PC-9 (cell line): ENCODE data around the gene CDKN1C. TPM values are rescaled to one million over a fixed set of nuclear protein-coding genes. Genes with fewer than 3 reads are reported as not detected.

Experiments
- BruUV-seq: library from RNA; stranded (reverse); fragments of 400-500 nt; replicated peaks from 2 replicates; lab custom pipeline; 2021; lab: Mats Ljungman, UMichigan
- CTCF ChIA-PET: fragments of 300-600 bp; sonication (Branson Sonifier 250); formaldehyde crosslinking; loops from one replicate; lab custom pipeline; 2022; ENCODE audit warnings: antibody characterized with exemption; lab: Charles Lee
- POLR2A ChIA-PET: fragments of 300-600 bp; sonication (Branson Sonifier 250); formaldehyde crosslinking; loops from one replicate; lab custom pipeline; 2022; ENCODE audit warnings: antibody characterized with exemption; ENCODE audit not compliant: unreplicated experiment; lab: Charles Lee
- DNase-seq, 2 experiments: peaks; one replicate each; pipeline versions ENCODE4 v3.0.0 to v3.0.0-alpha.2; 2015 to 2022; ENCODE audit warnings: mixed read lengths in 1 of 2
- H2AFZ ChIP-seq: fragments of 200-600 bp; sonication (generic); 2 replicates; pipeline ENCODE4 v1.8.1; 2017; ENCODE audit warnings: antibody characterized with exemption
- H3F3A ChIP-seq: fragments of 200-600 bp; sonication (generic); 2 replicates; pipeline ENCODE4 v1.8.1; 2017; ENCODE audit warnings: antibody characterized with exemption, mild to moderate bottlenecking, low read depth; ENCODE audit not compliant: insufficient read depth
- H3K27ac ChIP-seq: fragments of 200-600 bp; sonication (generic); 2 replicates; pipeline ENCODE4 v1.6.1; 2016; ENCODE audit warnings: mixed run types
- H3K27me3 ChIP-seq: fragments of 200-600 bp; sonication (generic); 2 replicates; pipeline ENCODE4 v1.6.1; 2016; ENCODE audit warnings: low read depth, mixed run types; ENCODE audit not compliant: insufficient read depth
- H3K36me3 ChIP-seq: fragments of 200-600 bp; sonication (generic); 2 replicates; pipeline ENCODE4 v1.6.1; 2016; ENCODE audit warnings: low read depth, mixed run types
- H3K4me1 ChIP-seq: fragments of 200-600 bp; sonication (generic); replicated peaks from 2 replicates; pipeline ENCODE4 v1.6.1; 2016; ENCODE audit warnings: mixed run types; ENCODE audit not compliant: insufficient read depth
- H3K4me2 ChIP-seq: fragments of 200-600 bp; sonication (generic); 2 replicates; pipeline ENCODE4 v1.6.1; 2017; ENCODE audit warnings: mixed run types
- H3K4me3 ChIP-seq: fragments of 200-600 bp; sonication (generic); 2 replicates; pipeline ENCODE4 v1.6.1; 2016; ENCODE audit warnings: mixed run types
- H3K79me2 ChIP-seq: fragments of 200-600 bp; sonication (generic); 2 replicates; pipeline ENCODE4 v1.6.1; 2017; ENCODE audit warnings: low read depth, mixed run types
- H3K9me2 ChIP-seq: fragments of 200-600 bp; sonication (generic); 2 replicates; pipeline ENCODE4 v1.8.1; 2017; ENCODE audit warnings: mild to moderate bottlenecking; ENCODE audit not compliant: insufficient read depth
- H3K9me3 ChIP-seq: fragments of 200-600 bp; sonication (generic); 2 replicates; pipeline ENCODE4 v1.8.1; 2016; ENCODE audit warnings: low read depth; ENCODE audit not compliant: insufficient read depth
- H4K20me1 ChIP-seq: fragments of 200-600 bp; sonication (generic); 2 replicates; pipeline ENCODE4 v1.8.1; 2017; ENCODE audit not compliant: insufficient read depth
- EZH2 ChIP-seq: fragments of 200-600 bp; sonication (generic); IDR thresholded peaks from 2 replicates; pipeline ENCODE4 v1.8.0; 2017; ENCODE audit warnings: antibody characterized with exemption, low read depth
- intact Hi-C: fragments of 100-400 bp; cut with micrococcal nuclease; formaldehyde crosslinking; loops from one replicate; pipeline ENCODE4 v1.10.0; 2022; ENCODE audit not compliant: unreplicated experiment
- total RNA-seq: library from RNA; stranded (reverse); gene quantifications from 2 replicates; pipeline ENCODE4 v1.2.3, GENCODE V29; 2021
- TF ChIP-seq, protein P1 (sequence below): fragments of 200-600 bp; sonication (generic); conservative IDR thresholded peaks from 2 replicates; pipeline ENCODE4 v1.6.1; 2017; ENCODE audit warnings: mixed run types, antibody characterized with exemption, mild to moderate bottlenecking, moderate library complexity

Gene CDKN1C
- total RNA-seq, 1 experiment from 2014 or later: 5.1 TPM

DNA sequence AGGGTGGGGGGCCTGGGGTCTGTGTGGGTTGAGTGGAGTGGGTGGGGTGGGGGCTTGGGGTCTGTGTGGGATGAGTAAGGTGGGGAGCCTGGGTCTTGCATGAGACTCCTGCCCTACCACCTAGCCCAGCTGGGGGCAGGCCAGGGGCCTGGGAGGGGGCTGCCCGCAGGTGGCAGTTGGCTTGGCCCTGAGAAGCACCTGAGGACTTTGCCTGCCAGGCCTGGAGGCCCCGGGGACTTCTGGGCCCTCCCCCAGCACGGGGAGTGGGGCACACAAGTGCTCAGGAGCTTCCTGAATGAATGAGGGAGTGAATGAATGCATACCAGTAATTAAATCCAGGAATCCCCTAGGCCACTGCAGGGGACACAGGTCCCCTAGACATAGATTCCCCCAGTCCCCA, 37.1 kb upstream of the CDKN1C start:
- peaks cover 2% of the 10 kb centered on the region; the same call in 1 of the 2 replicates for H4K20me1 ChIP-seq
- H3K4me3 ChIP-seq: no peak overlapping the region
- CTCF ChIA-PET: no interaction called here
- no TSS peak for BruUV-seq
- H3K79me2 ChIP-seq: peaks cover 15% of the 10 kb centered on the region
- no peak overlapping the region for H3K27ac ChIP-seq
- H3K4me1 ChIP-seq: peaks cover 23% of the 10 kb centered on the region
- no peak overlapping the region for H3K4me2 ChIP-seq
- TF ChIP-seq EZH2: no peak
- TF ChIP-seq, protein P1, sequence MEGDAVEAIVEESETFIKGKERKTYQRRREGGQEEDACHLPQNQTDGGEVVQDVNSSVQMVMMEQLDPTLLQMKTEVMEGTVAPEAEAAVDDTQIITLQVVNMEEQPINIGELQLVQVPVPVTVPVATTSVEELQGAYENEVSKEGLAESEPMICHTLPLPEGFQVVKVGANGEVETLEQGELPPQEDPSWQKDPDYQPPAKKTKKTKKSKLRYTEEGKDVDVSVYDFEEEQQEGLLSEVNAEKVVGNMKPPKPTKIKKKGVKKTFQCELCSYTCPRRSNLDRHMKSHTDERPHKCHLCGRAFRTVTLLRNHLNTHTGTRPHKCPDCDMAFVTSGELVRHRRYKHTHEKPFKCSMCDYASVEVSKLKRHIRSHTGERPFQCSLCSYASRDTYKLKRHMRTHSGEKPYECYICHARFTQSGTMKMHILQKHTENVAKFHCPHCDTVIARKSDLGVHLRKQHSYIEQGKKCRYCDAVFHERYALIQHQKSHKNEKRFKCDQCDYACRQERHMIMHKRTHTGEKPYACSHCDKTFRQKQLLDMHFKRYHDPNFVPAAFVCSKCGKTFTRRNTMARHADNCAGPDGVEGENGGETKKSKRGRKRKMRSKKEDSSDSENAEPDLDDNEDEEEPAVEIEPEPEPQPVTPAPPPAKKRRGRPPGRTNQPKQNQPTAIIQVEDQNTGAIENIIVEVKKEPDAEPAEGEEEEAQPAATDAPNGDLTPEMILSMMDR: no peak
- intact Hi-C loops: no loop called here
- H3K9me2 ChIP-seq: no peaks in the 10 kb centered on the region
- no peak overlapping the region for H2AFZ ChIP-seq
- POLR2A ChIA-PET: no interaction called here
- no peak for DNase-seq
- H3K27me3 ChIP-seq: no peaks in the 10 kb centered on the region
- H3K36me3 ChIP-seq: no peaks in the 10 kb centered on the region
- H3K9me3 ChIP-seq: no peaks in the 10 kb centered on the region
- no peaks in the 10 kb centered on the region for H3F3A ChIP-seq

DNA sequence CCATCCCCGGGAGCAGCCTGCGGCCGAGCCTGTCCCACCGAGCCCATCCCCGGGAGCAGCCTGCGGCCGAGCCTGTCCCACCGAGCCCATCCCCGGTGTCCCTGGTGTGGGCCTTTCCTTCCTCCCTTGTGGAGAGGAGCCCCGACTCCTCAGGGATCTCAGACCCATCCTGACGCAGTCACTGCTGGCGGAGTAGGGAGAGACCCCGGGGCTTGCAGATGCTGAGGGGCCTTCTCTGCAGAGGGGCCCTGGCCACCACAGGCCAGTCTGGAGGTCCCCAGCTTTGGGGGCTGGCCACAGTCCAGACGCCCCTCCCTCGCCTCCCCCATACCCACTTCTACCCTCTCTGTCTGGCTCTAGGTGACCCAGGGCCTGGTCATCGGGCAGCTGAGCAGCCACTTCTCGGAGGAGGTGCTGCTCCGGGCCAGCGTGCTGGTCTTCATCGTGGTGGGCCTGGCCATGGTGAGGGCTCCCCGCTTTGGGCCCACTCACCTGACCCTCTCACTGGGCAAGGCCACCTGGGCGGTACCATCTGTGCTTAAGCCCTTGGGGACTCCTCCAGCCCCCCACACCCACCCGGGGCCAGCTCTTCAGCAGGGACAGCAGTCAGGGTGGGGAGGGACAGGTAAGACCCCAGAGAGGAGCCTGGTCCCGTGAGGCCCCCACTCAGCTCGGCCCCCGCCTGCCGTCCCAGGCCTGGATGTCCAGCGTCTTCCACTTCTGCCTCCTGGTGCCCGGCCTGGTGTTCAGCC, 36.3 kb upstream of the CDKN1C start:
- H3K79me2 ChIP-seq: peaks cover 7% of the 10 kb centered on the region
- no peaks in the 10 kb centered on the region for H3K36me3 ChIP-seq
- H3F3A ChIP-seq: no peaks in the 10 kb centered on the region
- no peaks in the 10 kb centered on the region for H3K9me3 ChIP-seq
- H3K27ac ChIP-seq: no peak overlapping the region
- H3K27me3 ChIP-seq: no peaks in the 10 kb centered on the region
- intact Hi-C loops: no loop called here
- H2AFZ ChIP-seq: no peak overlapping the region
- ChIA-PET CTCF (no interaction called here), POLR2A (no interaction called here)
- no TSS peak for BruUV-seq
- no peaks in the 10 kb centered on the region for H4K20me1 ChIP-seq
- no peak for DNase-seq
- no peak overlapping the region for H3K4me3 ChIP-seq
- no peak overlapping the region for H3K4me2 ChIP-seq
- H3K4me1 ChIP-seq: peaks cover 18% of the 10 kb centered on the region
- no peaks in the 10 kb centered on the region for H3K9me2 ChIP-seq
- TF ChIP-seq, protein P1: no peak
- TF ChIP-seq EZH2: no peak

DNA sequence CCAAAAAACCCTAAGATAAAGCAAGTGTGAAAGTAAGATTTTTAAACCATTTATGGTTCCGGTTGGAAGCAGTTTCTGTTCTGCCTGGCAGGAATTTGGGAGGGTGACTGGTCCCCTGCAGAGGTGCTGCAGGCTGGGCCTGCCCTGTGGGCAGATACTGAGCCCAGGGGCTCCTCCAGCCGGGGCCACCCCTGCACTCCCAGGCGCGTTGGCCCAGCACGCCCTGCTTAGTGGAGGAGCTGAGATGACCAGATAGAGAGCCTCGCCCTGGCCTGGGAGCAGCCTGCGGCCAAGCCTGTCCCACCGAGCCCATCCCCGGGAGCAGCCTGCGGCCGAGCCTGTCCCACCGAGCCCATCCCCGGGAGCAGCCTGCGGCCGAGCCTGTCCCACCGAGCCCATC, 35.7 kb upstream of the CDKN1C start:
- DNase-seq: no peak
- ChIA-PET CTCF (no interaction called here), POLR2A (no interaction called here)
- no peak overlapping the region for H3K27ac ChIP-seq
- H4K20me1 ChIP-seq: no peaks in the 10 kb centered on the region
- no peak overlapping the region for H3K4me3 ChIP-seq
- H3K79me2 ChIP-seq: 0 out of 2 replicates have a peak, but pooled peaks cover under 1% of the 10 kb centered on the region
- no peak overlapping the region for H2AFZ ChIP-seq
- no peaks in the 10 kb centered on the region for H3K9me2 ChIP-seq
- intact Hi-C loops: no loop called here
- H3K4me2 ChIP-seq: no peak overlapping the region
- H3K27me3 ChIP-seq: no peaks in the 10 kb centered on the region
- H3F3A ChIP-seq: no peaks in the 10 kb centered on the region
- no peak for TF ChIP-seq EZH2
- TF ChIP-seq, protein P1: no peak
- no TSS peak for BruUV-seq
- H3K9me3 ChIP-seq: no peaks in the 10 kb centered on the region
- no peaks in the 10 kb centered on the region for H3K36me3 ChIP-seq
- peaks cover 15% of the 10 kb centered on the region for H3K4me1 ChIP-seq
